NCI-H2081 (cell line): Measurements from ENCODE around the gene C1QL2.

Source experiments
- DNase-seq, 2 experiments: peaks; one replicate each; lab custom pipeline; 2025; lab: John Stamatoyannopoulos, UW

Gene C1QL2

GRCh38 chr2:119179202-119179601 lies 20.7 kb upstream of the C1QL2 start:
- DNase-seq, result no peak

GRCh38 chr2:119178776-119179175 lies 20.2 kb upstream of the C1QL2 start:
- no peak for DNase-seq

- DNase-seq, result no peak
These were observed 19.3 kb upstream of the C1QL2 start for GRCh38 chr2:119177838-119178190.

GRCh38 chr2:119177171-119177837 lies 18.8 kb upstream of the C1QL2 start:
- DNase-seq, result no peak

GRCh38 chr2:119175517-119175916 lies 17.0 kb upstream of the C1QL2 start:
- no peak for DNase-seq

- DNase-seq, result no peak
These were observed 16.4 kb upstream of the C1QL2 start for GRCh38 chr2:119174993-119175347.

GRCh38 chr2:119174216-119174992 lies 15.9 kb upstream of the C1QL2 start:
- peak; percentile 30 to 34 for DNase-seq

GRCh38 chr2:119173556-119174060 lies 15.1 kb upstream of the C1QL2 start:
- no peak for DNase-seq

GRCh38 chr2:119170504-119170903 lies 12.0 kb upstream of the C1QL2 start:
- DNase-seq, result no peak

- no peak for DNase-seq
These were observed 11.2 kb upstream of the C1QL2 start for GRCh38 chr2:119169717-119170116.

- DNase-seq, result no peak
These were observed 1.9 kb upstream of the C1QL2 start for GRCh38 chr2:119160361-119160990.

- peak in 1 of 2 experiments; percentile 16 for DNase-seq
These were observed 570 bp downstream of the C1QL2 start for GRCh38 chr2:119157850-119158511.

- DNase-seq, result no peak
These were observed 1.4 kb downstream of the C1QL2 start for GRCh38 chr2:119156891-119157773.

- DNase-seq, result no peak
These were observed 2.3 kb downstream of the C1QL2 start for GRCh38 chr2:119156105-119156890.

GRCh38 chr2:119155633-119156032 lies 2.9 kb downstream of the C1QL2 start:
- DNase-seq, result no peak

GRCh38 chr2:119154076-119154475 lies 4.5 kb downstream of the C1QL2 start:
- no peak for DNase-seq

GRCh38 chr2:119149611-119150010 lies 8.9 kb downstream of the C1QL2 start:
- no peak for DNase-seq

GRCh38 chr2:119147776-119148715 lies 10.5 kb downstream of the C1QL2 start:
- DNase-seq, result no peak

- DNase-seq, result no peak
These were observed 13.7 kb downstream of the C1QL2 start for GRCh38 chr2:119144806-119145205.

GRCh38 chr2:119142824-119143223 lies 15.7 kb downstream of the C1QL2 start:
- peak in 1 of 2 experiments; percentile 9 for DNase-seq
